SHP77 treated with DMSO at 0.1 percent for 48 hours (cell line): Measurements from ENCODE around the gene COA8.

ENCODE experiments used
- DNase-seq: peaks from one replicate; lab custom pipeline; 2025; lab: John Stamatoyannopoulos, UW

Gene COA8

GRCh38 chr14:103536693-103537092 is 26.1 kb upstream of the COA8 start:
- DNase-seq = no peak

DNA sequence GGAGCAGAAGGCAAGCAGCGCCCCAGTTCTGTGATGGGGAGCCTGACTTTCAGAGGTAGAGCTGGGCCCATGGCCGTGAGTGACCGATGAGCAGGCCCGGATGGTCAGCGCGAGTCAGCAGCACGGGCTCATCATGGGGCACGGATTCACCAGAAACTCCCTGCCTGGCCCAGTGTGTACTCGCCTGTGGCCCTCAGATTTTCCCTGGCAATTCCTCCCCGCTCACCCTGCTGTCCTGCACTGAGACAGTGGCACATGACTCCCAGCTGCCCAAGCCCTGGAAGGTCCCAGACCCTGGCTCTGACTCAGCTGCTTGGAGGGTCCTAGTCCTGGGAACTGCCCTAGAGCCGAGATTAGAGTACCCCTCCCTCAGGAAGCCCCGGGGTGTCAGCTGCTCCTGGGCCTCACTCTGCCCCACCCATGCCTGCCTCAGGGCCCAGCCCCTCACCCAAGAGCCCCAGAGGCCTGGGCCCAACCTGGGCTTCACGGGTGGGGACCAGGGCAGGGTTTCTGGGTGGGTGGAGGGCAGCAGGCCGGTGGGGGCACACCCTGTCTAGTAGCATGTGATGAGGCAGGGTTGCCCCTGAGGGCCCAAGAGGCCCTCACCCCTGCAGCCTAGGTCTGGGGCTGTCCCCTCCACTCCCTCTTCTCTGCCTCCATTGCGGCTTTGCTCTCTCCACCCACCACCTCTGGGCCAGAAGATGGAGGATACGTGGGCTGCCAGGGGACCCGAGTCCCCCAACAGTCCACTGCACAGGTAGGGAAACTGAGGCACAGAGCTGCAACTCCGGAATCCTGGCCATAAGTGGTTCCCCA is 25.4 kb upstream of the COA8 start:
- DNase-seq = no peak

- no peak for DNase-seq
Measured at GRCh38 chr14:103538291-103539055, 24.3 kb upstream of the COA8 start.

GRCh38 chr14:103539056-103539825 is 23.5 kb upstream of the COA8 start:
- no peak for DNase-seq

GRCh38 chr14:103540821-103541708 is 21.7 kb upstream of the COA8 start:
- no peak for DNase-seq

GRCh38 chr14:103541709-103542604 is 20.8 kb upstream of the COA8 start:
- no peak for DNase-seq

DNA sequence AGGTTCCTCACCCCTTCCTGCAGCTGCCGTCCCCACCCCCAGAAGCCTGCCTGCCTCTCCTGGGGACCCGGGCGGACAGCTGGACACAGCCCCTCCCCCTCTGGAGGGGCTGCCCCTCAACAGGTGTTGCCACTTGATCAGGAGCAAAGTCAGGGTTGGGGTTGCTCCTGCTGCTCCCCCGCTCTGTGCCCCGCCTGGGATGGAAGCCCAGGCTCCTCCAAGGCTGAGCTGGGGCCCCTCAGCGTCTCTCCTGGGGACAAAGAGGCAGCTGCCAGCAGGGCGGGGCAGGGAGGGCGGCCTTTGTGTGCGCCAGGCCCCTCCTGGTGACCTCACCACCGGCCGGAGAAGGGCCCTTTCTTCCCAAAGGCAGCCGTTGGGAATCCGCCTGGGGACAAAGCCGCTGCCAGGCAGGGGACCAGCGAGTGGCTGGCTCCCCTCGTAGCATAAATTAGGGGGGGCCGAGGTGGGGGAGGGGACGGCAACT is 20.1 kb upstream of the COA8 start:
- no peak for DNase-seq

DNA sequence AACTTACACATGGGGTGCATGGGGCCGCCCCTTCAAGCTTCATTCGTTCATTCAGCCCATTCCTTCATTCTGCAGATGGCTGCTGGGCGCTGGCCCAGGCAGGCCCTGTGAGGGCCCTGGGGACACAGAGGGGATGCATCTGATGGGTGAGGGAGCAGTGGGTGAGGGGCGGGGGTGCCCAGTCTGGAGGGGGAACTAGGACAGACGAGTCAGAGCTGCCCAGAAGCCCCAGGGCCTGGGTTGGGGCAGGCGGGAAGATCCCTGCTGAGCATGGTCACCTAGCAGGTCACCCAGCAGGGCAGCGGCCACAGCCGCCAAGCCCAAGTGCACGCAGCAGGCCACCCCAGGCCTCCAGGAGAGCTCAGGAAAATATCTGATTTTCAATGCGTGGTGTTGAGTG is 19.6 kb upstream of the COA8 start:
- no peak for DNase-seq

DNA sequence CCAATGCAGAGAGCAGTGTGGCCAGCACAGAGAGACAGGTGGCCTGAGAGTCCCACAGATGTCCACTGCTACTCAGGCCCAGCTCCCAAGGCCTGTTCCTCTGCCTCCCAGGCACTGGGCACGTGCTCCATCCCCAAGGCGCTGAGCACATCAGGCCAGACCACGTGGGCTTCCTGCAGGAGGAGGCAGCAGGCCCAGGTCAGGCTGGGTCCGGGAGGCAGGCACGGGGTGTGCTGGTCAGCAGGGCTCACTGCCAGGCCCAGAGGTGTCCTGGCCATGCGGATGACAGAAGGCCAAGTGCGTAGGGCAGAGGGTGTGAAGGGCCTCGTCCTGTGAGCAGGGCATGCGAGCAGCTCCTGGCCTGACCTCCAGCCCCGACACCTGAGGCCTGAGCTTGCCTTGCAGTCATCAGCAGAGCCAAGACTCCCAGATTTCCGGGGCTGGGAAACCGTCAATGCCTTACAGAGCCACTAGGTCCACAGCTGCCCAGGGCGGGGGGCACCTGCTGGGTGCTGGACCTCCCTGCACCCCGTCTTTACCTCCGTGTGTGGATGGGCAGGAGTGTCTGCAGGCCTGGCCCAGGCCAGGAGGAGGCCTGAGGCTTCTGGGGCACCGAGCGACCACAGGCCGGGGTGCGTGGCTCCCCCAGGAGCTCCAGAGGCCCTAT is 18.9 kb upstream of the COA8 start:
- no peak for DNase-seq

DNA sequence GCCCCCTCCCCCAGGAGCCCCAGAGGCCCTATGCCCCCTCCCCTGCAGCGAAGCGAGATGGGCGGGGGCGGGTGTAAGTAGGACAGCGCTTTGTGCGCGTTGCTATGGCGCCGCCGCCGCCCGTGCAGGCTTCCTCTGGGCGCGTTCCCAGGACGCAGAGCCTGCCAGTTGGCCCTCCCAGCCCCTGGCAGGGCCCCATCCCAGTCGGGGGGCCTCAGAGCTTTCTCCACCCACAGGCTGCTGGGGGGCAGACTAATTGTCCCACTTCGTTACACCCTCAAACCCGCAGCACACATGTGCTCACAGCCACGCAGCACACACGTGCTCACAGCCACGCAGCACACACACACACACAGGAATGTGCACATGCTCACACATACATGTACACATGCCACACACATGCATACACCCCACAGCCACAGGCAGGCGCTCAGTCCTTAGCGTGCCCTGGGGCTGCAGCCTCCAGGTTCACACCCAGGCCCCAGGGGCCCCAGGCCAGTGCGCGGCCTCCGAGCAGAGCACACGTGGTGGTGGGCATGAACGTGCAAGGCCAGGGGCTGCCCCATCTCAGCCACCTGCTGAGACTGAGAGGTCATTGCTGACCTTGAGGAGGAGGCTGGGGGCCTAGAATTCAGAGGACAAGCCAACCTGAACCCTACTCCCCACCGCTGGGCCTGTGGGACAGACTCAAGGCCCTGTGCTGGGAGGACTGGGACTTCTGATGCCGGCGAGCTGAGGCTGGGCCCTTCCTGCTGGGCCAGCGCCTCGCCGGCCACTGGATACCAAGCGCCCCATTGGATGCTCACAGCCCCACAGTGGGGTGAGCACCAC is 18.2 kb upstream of the COA8 start:
- no peak for DNase-seq

DNA sequence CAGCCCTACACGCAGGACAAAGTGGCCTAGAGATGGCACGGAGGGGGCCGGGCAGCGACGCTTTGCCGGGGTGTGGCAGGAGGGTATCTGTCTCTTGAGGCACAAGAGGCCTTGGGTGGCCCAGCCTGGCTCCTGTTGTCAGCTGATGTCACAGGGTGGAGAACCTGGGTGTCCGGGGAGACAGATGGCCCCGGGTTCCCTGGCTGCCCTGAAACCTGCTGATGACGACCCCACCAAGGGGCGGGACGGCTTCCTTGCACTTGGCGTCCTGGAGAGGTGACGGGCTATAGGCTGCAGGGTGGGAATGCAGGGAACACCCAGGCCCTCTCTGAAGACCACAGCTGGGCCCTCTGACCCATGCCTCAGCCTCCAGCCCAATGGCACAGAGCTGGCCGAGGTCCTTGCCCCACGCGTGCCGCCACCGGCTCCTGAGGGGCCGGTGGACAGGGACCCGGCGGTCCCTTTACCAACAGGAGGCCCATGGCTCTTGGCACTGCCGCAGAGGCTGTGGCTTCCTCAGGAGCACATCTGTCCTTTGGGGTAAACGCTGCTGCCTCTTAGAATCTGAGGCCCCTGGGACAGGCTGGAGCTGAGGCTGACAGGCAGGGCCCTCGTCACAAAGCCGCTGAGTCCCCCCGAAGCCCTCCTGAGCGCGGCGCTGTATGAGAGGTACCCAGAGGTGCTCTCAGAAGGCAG is 17.4 kb upstream of the COA8 start:
- DNase-seq = no peak

DNA sequence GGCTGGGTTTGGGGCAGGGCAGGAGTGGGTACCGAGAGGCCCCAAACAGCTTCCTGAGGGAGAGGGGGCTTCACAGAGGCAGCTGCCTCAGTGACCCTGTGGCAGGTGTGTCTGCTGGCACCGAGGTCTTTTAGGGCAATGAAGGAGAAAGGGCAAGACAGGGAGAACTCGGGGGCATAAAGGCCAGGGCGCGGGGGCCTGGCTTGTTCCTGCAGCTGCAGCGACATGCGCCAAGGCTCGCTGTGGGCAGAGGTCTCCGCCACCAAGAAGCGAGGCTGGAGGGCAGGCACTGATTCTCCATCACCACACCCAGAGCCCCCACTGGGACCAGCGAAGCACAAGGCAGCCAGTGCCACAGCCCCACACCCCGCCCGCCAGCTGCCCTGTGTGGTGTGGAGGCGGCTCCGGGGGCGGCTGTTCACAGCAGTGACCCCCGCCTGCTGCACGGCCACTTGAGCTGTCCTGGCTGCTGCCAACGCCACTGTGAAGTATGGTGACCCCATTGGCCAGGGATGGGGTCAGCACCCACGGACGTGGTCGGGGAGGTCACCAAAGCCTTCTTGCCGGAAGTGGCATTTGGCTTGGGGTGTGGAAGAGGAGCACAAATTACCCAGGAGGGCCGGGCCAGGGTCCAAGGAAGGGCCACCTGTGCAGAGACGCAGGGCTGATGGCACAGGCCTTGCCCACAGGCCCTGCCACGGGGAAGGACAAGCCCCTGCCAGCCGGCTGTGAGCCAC is 16.7 kb upstream of the COA8 start:
- DNase-seq = no peak

GRCh38 chr14:103546652-103547454 is 15.9 kb upstream of the COA8 start:
- DNase-seq = peak; percentile 22

- no peak for DNase-seq
Measured at GRCh38 chr14:103547455-103547940, 15.3 kb upstream of the COA8 start.

DNA sequence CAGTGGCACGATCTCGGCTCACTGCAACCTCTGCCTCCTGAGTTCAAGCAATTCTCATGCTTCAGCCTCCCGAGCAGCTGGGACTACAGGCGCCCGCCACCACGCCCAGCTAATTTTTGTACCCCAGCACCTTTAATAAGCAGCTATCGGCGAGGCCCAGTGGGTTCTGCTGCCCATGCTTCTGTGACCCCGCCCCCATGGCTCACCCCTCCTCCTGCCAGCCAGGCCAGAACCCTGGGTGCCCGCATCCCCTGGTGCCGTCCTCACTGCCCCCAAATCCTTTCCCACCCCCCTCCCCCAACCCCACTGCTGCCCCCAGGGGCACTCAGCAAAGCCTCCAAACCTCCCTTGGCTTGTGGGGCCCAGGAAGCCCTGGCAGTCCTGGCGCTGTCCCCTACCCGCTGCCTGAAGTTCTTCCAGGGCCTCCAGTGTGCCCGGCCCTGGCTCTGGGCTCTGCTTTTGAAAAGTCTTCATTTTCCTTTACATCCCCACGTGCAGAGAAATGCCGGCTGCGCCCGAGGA is 14.8 kb upstream of the COA8 start:
- DNase-seq = no peak
